H1 (cell line): Measurements from ENCODE around the gene RGS14. TPM values are rescaled to one million over a fixed set of nuclear protein-coding genes. Genes with fewer than 3 reads are reported as not detected.

Experiments
- CTCF ChIA-PET: fragments of 300-600 bp; sonication (Branson Sonifier 250); formaldehyde crosslinking; loops from one replicate; lab custom pipeline; 2021; ENCODE audit not compliant: partially characterized antibody; lab: Charles Lee
- POLR2A ChIA-PET: fragments of 300-600 bp; sonication (Branson Sonifier 250); formaldehyde crosslinking; loops from one replicate; lab custom pipeline; 2021; ENCODE audit warnings: inconsistent platforms; ENCODE audit not compliant: partially characterized antibody; lab: Charles Lee
- DNase-seq, 2 experiments: peaks; one replicate each; pipeline versions ENCODE4 v3.0.0 to v3.0.0-alpha.2; 2010 to 2022; ENCODE audit warnings: low spot score in 2 of 2, low read depth in 1 of 2, mixed read lengths in 1 of 2
- FAIRE-seq: peaks from 2 replicates; lab custom pipeline; 2011; peaks lifted over from hg19 to GRCh38; lab: Jason Lieb, UNC
- H2AFZ ChIP-seq: 2 replicates; pipeline ENCODE4 v1.8.1; 2012; ENCODE audit warnings: low read length, inconsistent platforms
- H2AK5ac ChIP-seq: 2 replicates; pipeline ENCODE4 v1.6.1; 2013; ENCODE audit warnings: low read depth, low read length
- H2BK120ac ChIP-seq: replicated peaks from 2 replicates; pipeline ENCODE3; 2013; ENCODE audit warnings: low read depth, low read length, inconsistent platforms
- H2BK12ac ChIP-seq: 2 replicates; pipeline ENCODE4 v1.6.1; 2013; ENCODE audit warnings: low read depth, low read length
- H2BK15ac ChIP-seq: 2 replicates; pipeline ENCODE4 v1.6.1; 2013; ENCODE audit warnings: low read length
- H2BK20ac ChIP-seq: 2 replicates; pipeline ENCODE4 v1.6.1; 2013; ENCODE audit warnings: low read length
- H2BK5ac ChIP-seq: 2 replicates; pipeline ENCODE4 v1.6.1; 2013; ENCODE audit warnings: low read depth, low read length
- H3K14ac ChIP-seq: 2 replicates; pipeline ENCODE4 v1.6.1; 2013; ENCODE audit warnings: inconsistent platforms; ENCODE audit not compliant: insufficient read length
- H3K18ac ChIP-seq: 2 replicates; pipeline ENCODE4 v1.6.1; 2013; ENCODE audit warnings: low read length; ENCODE audit errors: extremely low read depth
- H3K23ac ChIP-seq: 2 replicates; pipeline ENCODE4 v1.6.1; 2013; ENCODE audit warnings: inconsistent platforms; ENCODE audit not compliant: insufficient read length
- H3K23me2 ChIP-seq: 2 replicates; pipeline ENCODE4 v1.6.1; 2013; ENCODE audit warnings: low read depth, low read length
- H3K27ac ChIP-seq: 2 replicates; pipeline ENCODE4 v1.6.1; 2011; ENCODE audit warnings: low read depth, low read length, inconsistent platforms
- H3K27me3 ChIP-seq, 4 experiments: replicated peaks in 1 of 4; 1 replicate in 1 of 4; 2 replicates in 3 of 4; pipeline versions ENCODE4 v1.6.1 to v1.8.1; 2011 to 2013; ENCODE audit warnings: low read length in 3 of 4, mild to moderate bottlenecking in 3 of 4, inconsistent platforms in 2 of 4, mixed read lengths in 2 of 4, moderate library complexity in 1 of 4; ENCODE audit not compliant: control insufficient read depth in 3 of 4, insufficient read depth in 3 of 4; ENCODE audit errors: extremely low read depth in 1 of 4
- H3K36me3 ChIP-seq, 4 experiments: 2 replicates each; pipeline versions ENCODE4 v1.6.1 to v1.8.1; 2011 to 2013; ENCODE audit warnings: mild to moderate bottlenecking in 4 of 4, low read length in 3 of 4, moderate library complexity in 2 of 4, control low read depth in 1 of 4, inconsistent platforms in 1 of 4; ENCODE audit not compliant: insufficient read depth in 4 of 4, control insufficient read depth in 2 of 4
- H3K4ac ChIP-seq: replicated peaks from 2 replicates; pipeline ENCODE3; 2013; ENCODE audit warnings: low read length, low read depth, mixed read lengths, inconsistent platforms; ENCODE audit not compliant: insufficient read length
- H3K4me1 ChIP-seq, 4 experiments: replicated peaks in 1 of 4; 1 replicate in 1 of 4; 2 replicates in 3 of 4; pipeline versions ENCODE4 v1.6.1 to v1.8.1; 2011 to 2013; ENCODE audit warnings: low read length in 3 of 4, inconsistent platforms in 2 of 4, mixed read lengths in 1 of 4; ENCODE audit not compliant: insufficient read depth in 4 of 4, control insufficient read depth in 3 of 4
- H3K4me2 ChIP-seq, 2 experiments: 2 replicates each; pipeline versions ENCODE4 v1.6.1 to v1.8.1; 2011 to 2013; ENCODE audit warnings: low read depth in 2 of 2, low read length in 2 of 2, control low read depth in 1 of 2, inconsistent platforms in 1 of 2, mild to moderate bottlenecking in 1 of 2; ENCODE audit not compliant: insufficient read depth in 1 of 2
- H3K4me3 ChIP-seq, 4 experiments: fragments of 200-600, 300-600 bp in 1 of 4; sonication (generic), shearing (Covaris generic), sonication (Bioruptor Twin) in 1 of 4; 2 replicates each; pipeline versions ENCODE4 v1.5.1 to v1.8.1; 2011 to 2016; ENCODE audit warnings: low read length in 4 of 4, low read depth in 3 of 4, control low read depth in 2 of 4, inconsistent platforms in 2 of 4, mild to moderate bottlenecking in 2 of 4, mixed read lengths in 1 of 4, moderate library complexity in 1 of 4; ENCODE audit not compliant: insufficient read depth in 2 of 4; ENCODE audit errors: extremely low read depth in 1 of 4
- H3K56ac ChIP-seq: replicated peaks from 2 replicates; pipeline ENCODE3; 2013; ENCODE audit warnings: low read depth, mild to moderate bottlenecking, mixed read lengths, low read length, inconsistent platforms; ENCODE audit not compliant: insufficient read length
- H3K79me1 ChIP-seq: 2 replicates; pipeline ENCODE4 v1.6.1; 2013; ENCODE audit warnings: low read depth, low read length, control low read depth
- H3K79me2 ChIP-seq, 2 experiments: 2 replicates each; pipeline versions ENCODE4 v1.6.1 to v1.8.1; 2012 to 2013; ENCODE audit warnings: low read length in 2 of 2, mild to moderate bottlenecking in 2 of 2, inconsistent platforms in 1 of 2; ENCODE audit not compliant: insufficient read depth in 2 of 2, control insufficient read depth in 1 of 2
- H3K9ac ChIP-seq, 4 experiments: replicated peaks in 1 of 4; 1 replicate in 1 of 4; 2 replicates in 3 of 4; pipeline versions ENCODE4 v1.6.1 to v1.8.1; 2011 to 2013; ENCODE audit warnings: low read depth in 3 of 4, low read length in 3 of 4, control low read depth in 2 of 4, mild to moderate bottlenecking in 2 of 4, moderate library complexity in 2 of 4, inconsistent platforms in 1 of 4; ENCODE audit errors: extremely low read depth in 1 of 4
- H3K9me3 ChIP-seq, 2 experiments: 2 replicates each; pipeline versions ENCODE4 v1.6.1 to v1.8.1; 2012 to 2013; ENCODE audit warnings: mild to moderate bottlenecking in 2 of 2, moderate library complexity in 2 of 2, control low read depth in 1 of 2, inconsistent platforms in 1 of 2, low read depth in 1 of 2, low read length in 1 of 2, mixed read lengths in 1 of 2; ENCODE audit not compliant: insufficient read depth in 2 of 2
- H4K20me1 ChIP-seq, 2 experiments: replicated peaks in 1 of 2; 2 replicates each; pipeline versions ENCODE3 to v1.8.1; 2011 to 2013; ENCODE audit warnings: inconsistent platforms in 2 of 2, low read length in 2 of 2, mild to moderate bottlenecking in 1 of 2; ENCODE audit not compliant: insufficient read depth in 2 of 2, control insufficient read depth in 1 of 2
- H4K5ac ChIP-seq: 2 replicates; pipeline ENCODE4 v1.6.1; 2013; ENCODE audit warnings: low read length, low read depth, mixed read lengths, inconsistent platforms; ENCODE audit not compliant: insufficient read length
- H4K8ac ChIP-seq: 2 replicates; pipeline ENCODE4 v1.8.0; 2013; ENCODE audit warnings: mild to moderate bottlenecking, moderate library complexity, low read length, inconsistent platforms; ENCODE audit not compliant: insufficient read depth; ENCODE audit errors: extremely low read depth
- H4K91ac ChIP-seq: replicated peaks from 2 replicates; pipeline ENCODE3; 2013; ENCODE audit warnings: low read length, mixed read lengths, inconsistent platforms; ENCODE audit not compliant: insufficient read length
- ASH2L ChIP-seq: fragments of 200-600, 300-600 bp; sonication (generic); IDR thresholded peaks from one replicate; pipeline ENCODE4 v1.7.1; 2017; ENCODE audit warnings: low read length
- BACH1 ChIP-seq: IDR thresholded peaks from 2 replicates; pipeline ENCODE4 v1.6.1; 2012; ENCODE audit warnings: low read length, improper control_type of control experiment
- CBX5 ChIP-seq: fragments of 300-800, 300-1000 bp; sonication (generic); IDR thresholded peaks from 2 replicates; pipeline ENCODE4 v1.7.1; 2016; ENCODE audit warnings: antibody characterized with exemption, low read length, low read depth
- JUND ChIP-seq: IDR thresholded peaks from 2 replicates; pipeline ENCODE4 v1.6.1; 2011; ENCODE audit warnings: mild to moderate bottlenecking, improper control_type of control experiment, low read length
- PHF8 ChIP-seq: fragments of 200-600 bp; sonication (generic); conservative IDR thresholded peaks from 2 replicates; pipeline ENCODE4 v1.7.1; 2012; ENCODE audit warnings: low read depth, mild to moderate bottlenecking, inconsistent platforms, low read length, moderate library complexity
- POLR2A ChIP-seq, 2 experiments: IDR thresholded peaks; 1 replicate in 1 of 2; 2 replicates in 1 of 2; pipeline ENCODE4 v1.6.1; 2011; ENCODE audit warnings: low read depth in 2 of 2, low read length in 2 of 2, mild to moderate bottlenecking in 2 of 2; ENCODE audit errors: control extremely low read depth in 1 of 2
- ZNF274 ChIP-seq: IDR thresholded peaks from 2 replicates; pipeline ENCODE4 v1.7.0; 2012; ENCODE audit warnings: low read length, borderline replicate concordance; ENCODE audit errors: extremely low read depth
- WGBS, 2 experiments: shearing (Covaris generic) in 1 of 2; methylation state at CpG; one replicate each; pipeline versions ENCODE4 v1.1.6 to v1.1.7; 2013 to 2015; ENCODE audit warnings: low lambda C conversion rate in 2 of 2, mixed read lengths in 2 of 2, inconsistent platforms in 1 of 2, low coverage in 1 of 2, missing lambda C conversion rate in 1 of 2; ENCODE audit not compliant: insufficient replicate concordance in 2 of 2, insufficient coverage in 1 of 2, insufficient read length in 1 of 2; ENCODE audit errors: extremely low coverage in 1 of 2, missing lambda C conversion rate in 1 of 2; 5-methylcytosine and 5-hydroxymethylcytosine counted together
- polyA plus RNA-seq, 7 experiments: library from polyadenylated mRNA; depleted of rRNA in 3 of 7; stranded (reverse) in 5 of 7; unstranded in 2 of 7; fragments of >200 nt in 5 of 7; fragments of 200-250 nt in 2 of 7; gene quantifications; 1 replicate in 5 of 7; 2 replicates in 1 of 7; 4 replicates in 1 of 7; pipeline versions ENCODE4 v1.2.1 to v1.2.3, GENCODE V29; 2011 to 2013; ENCODE audit warnings: missing spikeins in 2 of 7, mixed read lengths in 2 of 7
- total RNA-seq: library from RNA; stranded (reverse); fragmentation: NEBNext Ultra II Directional; extraction: Animal tissue kit (Norgen Biotek cat#: 25700); gene quantifications from 2 replicates; pipeline ENCODE4 v1.2.1, GENCODE V29; 2021

Gene RGS14
- total and polyA plus RNA-seq, 2 of the 8 experiments (the other 6 are each of a cell fraction or from before 2014, with no cell fraction given), result 24.4 to 46.1 TPM

DNA sequence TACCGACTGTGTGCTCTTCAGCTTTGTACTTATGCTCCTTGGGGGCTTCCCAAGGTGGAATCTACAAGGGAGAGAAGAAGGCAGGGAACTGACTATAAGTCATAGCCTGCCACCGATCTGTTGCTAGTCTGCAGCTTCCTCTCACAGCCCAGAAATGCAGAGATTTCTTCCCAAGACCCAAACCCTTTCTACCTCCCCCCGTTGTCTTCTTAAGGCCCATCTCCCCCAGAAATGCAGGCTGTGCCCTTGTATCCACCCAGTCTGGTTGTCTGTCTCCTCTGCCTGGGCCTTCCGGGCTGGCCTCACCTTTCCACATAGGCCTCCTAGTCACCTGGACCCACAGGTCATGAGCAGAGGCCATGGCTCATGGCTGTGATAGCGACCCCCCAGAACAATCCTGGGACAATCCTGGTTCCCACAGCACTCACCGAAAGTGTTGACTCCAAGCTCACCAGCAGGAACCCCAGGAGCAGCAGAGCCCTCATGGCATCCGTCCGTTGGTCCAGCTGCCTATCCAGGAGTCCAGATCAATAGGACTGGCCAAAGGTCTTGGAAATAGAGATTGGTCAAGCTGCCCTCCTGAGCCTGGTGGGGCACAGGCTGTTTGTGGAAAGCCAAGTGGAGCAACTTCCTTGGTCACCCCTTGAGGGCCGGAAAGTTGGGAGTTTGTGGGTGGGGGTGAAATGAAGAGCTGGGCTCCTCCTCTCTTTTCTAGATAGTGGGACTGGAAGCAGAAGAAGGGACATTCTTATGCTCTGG is 51.5 kb downstream of the RGS14 start, which contains the start of gene F12:
TSS of gene F12 (minus strand) at position 522 of the 759 bp plus-strand sequence. CDS start at position 485, 37 bp downstream.
- Histone ChIP-seq H2BK15ac (no peak within 1 kb of the TSS), H3K79me1 (no peaks in the 10 kb centered on the region), H3K23me2 (peaks cover 3% of the 10 kb centered on the region; the same call in 1 of the 2 replicates), H3K36me3 (no peaks in the 10 kb centered on the region), H4K5ac (no peak within 1 kb of the TSS), H4K20me1 (no peaks in the 10 kb centered on the region), H3K18ac (no peak within 1 kb of the TSS), H2BK20ac (no peak within 1 kb of the TSS), H3K79me2 (no peaks in the 10 kb centered on the region), H2BK120ac (no peak within 1 kb of the TSS), H3K4me1 (peaks cover 0 to 7% (median 3%) of the 10 kb centered on the region in 4 experiments; a peak in 4 of 7 replicates), H4K91ac (no peak within 1 kb of the TSS), H2AK5ac (no peak within 1 kb of the TSS), H3K56ac (no peak within 1 kb of the TSS), H3K4me3 (no peak within 1 kb of the TSS), H3K23ac (no peak within 1 kb of the TSS), H2AFZ (no peak within 1 kb of the TSS), H3K27me3 (peaks cover 13 to 43% (median 19%) of the 10 kb centered on the region in 4 experiments; a peak in 6 of 7 replicates), H2BK5ac (no peak within 1 kb of the TSS), H3K4ac (no peak within 1 kb of the TSS), H3K14ac (no peak within 1 kb of the TSS), H3K27ac (no peak within 1 kb of the TSS), H2BK12ac (no peak within 1 kb of the TSS)
- ChIA-PET POLR2A (interaction anchor here (0.6 to 2.5 kb wide), 12 partner anchors 11 to 46 kb away, joined by 3 to 10 read pairs (median 3); partner anchors contain the start of gene PRR7), CTCF (interaction anchor here (0.7 to 10.5 kb wide), 16 partner anchors 7 to 100 kb away, joined by 3 to 343 read pairs (median 4); partner anchors contain the start of genes PRR7 and SLC34A1)
- no peak for DNase-seq
- no peak for FAIRE-seq
- WGBS, 2 experiments, result 89% methylated on average over 9 of the region's 9 CpGs; no CpG with 5 or more reads in 1 of the 2 experiments
- TF ChIP-seq PHF8 (no peak), ASH2L (no peak), POLR2A (IDR thresholded peaks at IDR 0.05; ENCODE audit: control extremely low read depth in 1 of 2, low read depth in 2 of 2, low read length in 2 of 2) (no peak), ZNF274 (no peak), JUND (no peak), CBX5 (no peak), BACH1 (no peak)
- TF ChIP-seq, all 59 proteins: peak for 0
- Histone ChIP-seq H4K8ac (no peak within 1 kb of the TSS), H3K9me3 (no peaks in the 10 kb centered on the region), H3K4me2 (no peak within 1 kb of the TSS), H3K9ac (no peak within 1 kb of the TSS)
